ENCODE data around the gene USP6NL.

GRCh38 chr10:11658801-11659368 is 47.4 kb upstream of the USP6NL start:
- TF ChIP-seq CTCF (conservative IDR thresholded peaks at IDR 0.05), result no peak
- TF ChIP-seq EZH2 (IDR thresholded peaks at IDR 0.05; ENCODE audit: low read depth), result no peak
